DMS79 (cell line): ENCODE data around the gene GNPTG.

ENCODE experiments used
- DNase-seq: peaks from one replicate; lab custom pipeline; 2025; lab: John Stamatoyannopoulos, UW

The GNPTG gene

GRCh38 chr16:1333854-1334700 lies 17.7 kb upstream of the GNPTG start:
- no peak for DNase-seq

GRCh38 chr16:1334739-1335138 lies 17.0 kb upstream of the GNPTG start:
- no peak for DNase-seq

GRCh38 chr16:1335211-1335971 lies 16.3 kb upstream of the GNPTG start:
- DNase-seq = no peak

GRCh38 chr16:1335996-1336395 lies 15.7 kb upstream of the GNPTG start:
- peak; percentile 11 for DNase-seq

- DNase-seq = no peak
These were observed 15.1 kb upstream of the GNPTG start for GRCh38 chr16:1336619-1337018.

GRCh38 chr16:1337486-1337885 lies 14.2 kb upstream of the GNPTG start:
- no peak for DNase-seq

GRCh38 chr16:1338119-1338730 lies 13.5 kb upstream of the GNPTG start:
- DNase-seq = no peak

- DNase-seq = no peak
These were observed 12.7 kb upstream of the GNPTG start for GRCh38 chr16:1338855-1339675.

- no peak for DNase-seq
These were observed 10.8 kb upstream of the GNPTG start for GRCh38 chr16:1340730-1341494.

- DNase-seq = no peak
These were observed 10.0 kb upstream of the GNPTG start for GRCh38 chr16:1341495-1342420.

- peak; percentile 91 for DNase-seq
These were observed 9.0 kb upstream of the GNPTG start for GRCh38 chr16:1342526-1343427.

- DNase-seq = no peak
These were observed 8.1 kb upstream of the GNPTG start for GRCh38 chr16:1343428-1344242.

GRCh38 chr16:1344499-1344898 lies 7.2 kb upstream of the GNPTG start:
- DNase-seq = no peak

- no peak for DNase-seq
These were observed 6.6 kb upstream of the GNPTG start for GRCh38 chr16:1345087-1345486.

- no peak for DNase-seq
These were observed 5.9 kb upstream of the GNPTG start for GRCh38 chr16:1345651-1346421.

GRCh38 chr16:1346422-1347285 lies 5.1 kb upstream of the GNPTG start:
- no peak for DNase-seq
